ENCODE data around the gene ORAI3. TPM values are rescaled to one million over a fixed set of nuclear protein-coding genes. Genes with fewer than 3 reads are reported as not detected.

The ORAI3 gene
- total RNA-seq, 2 experiments from 2014 or later: 7.9 to 8.4 TPM

GRCh38 chr16:30921748-30922419, 27.0 kb upstream of the ORAI3 start:
- ChIA-PET CTCF (interaction anchor here (0.9 to 1.0 kb wide), 2 partner anchors 20 to 77 kb away, joined by 3 to 8 read pairs; no protein-coding TSS in a partner anchor), POLR2A (interaction anchor here (0.6 kb wide), 1 partner anchor 242 kb away, joined by 3 read pairs; no protein-coding TSS in a partner anchor)

DNA sequence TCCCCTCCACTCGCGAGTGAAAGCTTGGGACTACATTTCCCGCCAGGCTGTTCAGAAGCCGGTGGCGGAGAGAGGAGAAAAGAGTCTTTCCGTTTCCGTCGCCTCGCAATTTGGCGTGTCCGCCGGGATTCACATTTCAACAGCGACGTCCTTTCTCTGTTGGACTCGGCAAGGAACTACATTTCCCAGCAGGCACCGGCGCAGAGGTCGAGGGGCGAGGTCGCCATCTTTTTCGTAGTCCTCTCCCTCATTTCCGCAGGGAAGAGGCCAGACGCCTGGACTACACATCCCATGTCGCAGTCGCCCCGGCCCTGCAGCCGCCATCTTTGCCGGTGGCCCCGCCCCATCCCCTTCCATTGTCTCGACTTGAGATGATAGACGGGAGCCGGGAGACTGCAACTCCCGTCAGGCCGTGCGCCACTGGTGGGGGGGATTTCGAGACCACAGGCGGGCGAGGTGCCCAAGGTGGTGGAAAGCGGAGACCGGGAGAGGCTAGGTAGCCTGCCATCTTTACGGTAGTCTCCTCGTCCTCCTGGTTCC, 26.4 kb upstream of the ORAI3 start:
- ChIA-PET CTCF (interaction anchor here (0.9 to 1.0 kb wide), 2 partner anchors 20 to 78 kb away, joined by 3 to 8 read pairs; no protein-coding TSS in a partner anchor), POLR2A (no interaction called here)

GRCh38 chr16:30922960-30923535, 25.8 kb upstream of the ORAI3 start:
- POLR2A ChIA-PET: interaction anchor here (1.6 kb wide), 1 partner anchor 20 kb away, joined by 4 read pairs; no protein-coding TSS in a partner anchor
- CTCF ChIA-PET: no interaction called here

DNA sequence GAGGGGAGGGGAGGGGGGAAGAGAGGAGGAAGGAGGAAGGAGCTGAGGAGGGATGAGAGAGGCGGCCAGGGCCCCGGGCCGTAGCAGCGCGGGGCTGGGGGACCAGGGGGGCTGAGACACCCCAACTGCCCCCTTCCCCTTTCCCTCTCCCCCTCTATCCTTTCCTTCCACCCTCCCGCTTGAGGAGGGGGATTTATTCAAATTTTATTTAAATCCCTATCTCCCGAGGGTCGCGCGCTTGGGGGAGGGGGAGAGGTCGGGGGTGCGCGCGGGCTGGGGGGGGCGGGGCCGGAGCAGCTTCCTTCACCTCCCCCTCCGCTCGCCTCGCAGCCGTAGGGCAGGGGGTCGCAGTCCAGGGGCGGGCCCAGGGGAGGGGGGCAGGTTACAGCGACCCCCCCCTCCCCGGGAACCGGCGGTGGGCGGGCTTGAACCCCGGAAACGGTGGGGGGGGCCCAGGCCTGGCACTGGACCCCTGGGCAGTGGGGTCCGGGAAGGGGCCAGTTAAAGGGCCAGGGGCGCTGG, 25.3 kb upstream of the ORAI3 start, which contains the start of gene FBXL19:
FBXL19 (plus strand) TSS at position 19 of the 522 bp plus-strand sequence. CDS start 2,183 bp downstream, outside the sequence.
- POLR2A ChIA-PET: interaction anchor here (1.6 kb wide), 1 partner anchor 19 kb away, joined by 4 read pairs; no protein-coding TSS in a partner anchor
- CTCF ChIA-PET: no interaction called here

DNA sequence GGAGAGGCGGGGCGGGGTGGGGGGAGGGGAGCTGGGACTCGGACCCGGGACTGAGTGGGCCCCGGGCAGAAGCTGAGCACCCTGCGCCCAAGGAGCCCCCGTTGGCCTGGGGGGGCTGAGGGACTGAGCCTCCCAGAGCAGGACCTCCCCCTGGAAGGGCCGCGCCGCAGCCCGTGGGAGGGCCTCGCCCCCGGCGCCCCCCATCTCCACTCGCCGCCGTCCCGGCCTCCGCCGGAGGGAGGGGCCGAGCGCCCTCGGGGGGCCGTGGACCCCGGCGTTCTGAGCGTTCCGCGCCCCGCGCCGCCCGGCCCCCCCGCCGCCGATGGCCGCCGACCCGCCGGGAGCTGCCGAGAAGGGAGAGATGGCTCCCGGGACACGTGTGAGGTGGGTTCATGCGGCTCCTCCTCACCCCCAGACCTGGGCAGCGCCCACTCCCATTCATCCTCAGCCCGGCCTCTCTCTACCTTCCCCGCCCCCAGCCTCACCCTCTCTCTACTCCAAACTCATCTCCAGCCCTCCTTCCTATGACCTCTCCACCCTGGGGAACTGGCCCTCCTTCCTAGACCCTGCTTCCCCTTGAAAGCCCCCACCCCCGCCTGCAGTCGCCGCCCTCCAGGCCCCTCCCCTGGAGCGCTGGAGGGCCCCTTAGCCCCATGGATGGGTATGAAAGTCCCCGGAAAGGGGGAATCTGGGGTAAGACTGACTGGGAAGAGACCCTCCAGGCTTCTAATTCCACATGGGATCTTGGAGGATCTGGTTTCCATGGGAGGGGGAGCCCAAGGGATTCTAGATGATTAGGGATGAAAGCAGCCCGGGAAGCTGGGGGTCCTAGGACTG, 24.6 kb upstream of the ORAI3 start:
- ChIA-PET POLR2A (interaction anchor here (0.6 to 1.6 kb wide), 2 partner anchors 16 to 18 kb away, joined by 3 to 4 read pairs; no protein-coding TSS in a partner anchor), CTCF (interaction anchor here (1.4 to 1.5 kb wide), 3 partner anchors 18 to 80 kb away, joined by 3 to 9 read pairs (median 4); no protein-coding TSS in a partner anchor)

- ChIA-PET CTCF (interaction anchor here (0.7 to 1.5 kb wide), 4 partner anchors 11 to 81 kb away, joined by 3 to 9 read pairs (median 4); no protein-coding TSS in a partner anchor), POLR2A (interaction anchor here (0.6 to 1.6 kb wide), 2 partner anchors 15 to 18 kb away, joined by 3 to 4 read pairs; no protein-coding TSS in a partner anchor)
Measured at GRCh38 chr16:30924913-30925631, 23.8 kb upstream of the ORAI3 start.

GRCh38 chr16:30925632-30925987, 23.3 kb upstream of the ORAI3 start:
- ChIA-PET POLR2A (no interaction called here), CTCF (interaction anchor here (1.4 to 1.5 kb wide), 3 partner anchors 16 to 81 kb away, joined by 3 to 9 read pairs (median 4); no protein-coding TSS in a partner anchor)

- POLR2A ChIA-PET: no interaction called here
- CTCF ChIA-PET: interaction anchor here (1.4 kb wide), 2 partner anchors 16 to 82 kb away, joined by 3 to 9 read pairs; no protein-coding TSS in a partner anchor
Measured at GRCh38 chr16:30925995-30926811, 22.7 kb upstream of the ORAI3 start.

GRCh38 chr16:30926937-30927788, 21.7 kb upstream of the ORAI3 start:
- ChIA-PET CTCF (interaction anchor here (1.0 kb wide), 1 partner anchor 15 kb away, joined by 4 read pairs; no protein-coding TSS in a partner anchor), POLR2A (no interaction called here)

- ChIA-PET POLR2A (no interaction called here), CTCF (interaction anchor here (1.0 kb wide), 1 partner anchor 14 kb away, joined by 4 read pairs; no protein-coding TSS in a partner anchor)
Measured at GRCh38 chr16:30927789-30928378, 21.0 kb upstream of the ORAI3 start.

- POLR2A ChIA-PET: no interaction called here
- CTCF ChIA-PET: no interaction called here
Measured at GRCh38 chr16:30928390-30928789, 20.5 kb upstream of the ORAI3 start.

GRCh38 chr16:30929167-30929566, 19.7 kb upstream of the ORAI3 start:
- CTCF ChIA-PET: interaction anchor here (1.2 kb wide), 1 partner anchor 13 kb away, joined by 3 read pairs; no protein-coding TSS in a partner anchor
- POLR2A ChIA-PET: interaction anchor here (0.5 kb wide), 1 partner anchor 945 kb away, joined by 4 read pairs; the partner anchor contains the start of gene ZNF267

- ChIA-PET CTCF (interaction anchor here (1.2 kb wide), 1 partner anchor 12 kb away, joined by 3 read pairs; no protein-coding TSS in a partner anchor), POLR2A (no interaction called here)
Measured at GRCh38 chr16:30930160-30930571, 18.7 kb upstream of the ORAI3 start.

DNA sequence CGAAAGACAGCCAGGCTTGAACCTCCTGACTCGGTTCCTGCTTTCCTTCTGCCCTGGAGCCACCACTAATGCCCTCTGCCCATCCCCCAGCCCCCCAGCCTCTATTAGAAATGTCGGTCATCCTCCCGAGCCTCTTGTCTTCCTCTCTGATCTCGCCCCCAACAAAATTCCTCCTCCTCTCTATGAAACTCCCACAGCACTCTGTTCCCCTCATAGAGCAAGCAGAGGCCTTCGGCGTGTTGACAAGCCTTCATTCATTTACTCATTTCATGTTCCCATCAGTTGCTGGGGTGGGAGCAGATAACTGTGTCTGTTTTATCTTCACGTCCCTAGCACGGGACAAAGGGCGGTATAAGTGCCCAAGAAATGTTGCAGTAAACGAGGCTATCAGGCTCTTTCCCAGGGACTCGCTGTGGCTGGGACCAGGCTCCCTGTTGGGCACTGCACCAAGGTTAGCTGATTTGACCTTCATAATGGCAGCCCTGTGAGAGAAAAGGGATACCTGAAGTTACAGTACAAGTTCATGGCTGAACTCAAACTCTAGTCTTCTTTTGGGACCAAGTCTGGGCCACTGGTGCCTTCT, 17.7 kb upstream of the ORAI3 start:
- POLR2A ChIA-PET: no interaction called here
- CTCF ChIA-PET: no interaction called here

- POLR2A ChIA-PET: no interaction called here
Measured at GRCh38 chr16:30934827-30935557, 13.9 kb upstream of the ORAI3 start.

More at GRCh38 chr16:30934827-30935557, 13.9 kb upstream of the ORAI3 start:
- CTCF ChIA-PET: interaction anchor here (1.0 to 1.7 kb wide), 4 partner anchors 9 to 91 kb away, joined by 3 to 5 read pairs (median 4); no protein-coding TSS in a partner anchor
